Muscle of arm (tissue), 12 donors: ENCODE measurements around the gene MYL2. TPM values are rescaled to one million over a fixed set of nuclear protein-coding genes. Genes with fewer than 3 reads are reported as not detected.

Experiments used
- polyA plus RNA-seq, 12 donors: library from polyadenylated mRNA; unstranded; fragments of 120-200 nt; gene quantifications; one replicate each; pipeline ENCODE4 v1.2.1, GENCODE V29; 2013; ENCODE audit not compliant: insufficient read length in 12 of 12

The MYL2 gene
- polyA plus RNA-seq, 12 donors, result 418 to 1,410 (median 1,244) TPM; not detected in 1

Other genes with a start within 250 kb of the MYL2 start
- 10 to 100 TPM in 2 of 12 donors, 1 to 10 TPM in 9, not detected in 1; 4.1 to 19.0 (median 5.3) TPM for gene HVCN1, start 231.5 kb downstream of the MYL2 start, polyA plus RNA-seq
- gene PPP1CC, start 177.7 kb downstream of the MYL2 start, polyA plus RNA-seq, result 100 to 1,000 TPM in 11 of 12 donors, not detected in 1; 107 to 186 (median 134) TPM
- gene CCDC63, start 73.6 kb downstream of the MYL2 start, polyA plus RNA-seq, result under 1 TPM in 3 of 12 donors, not detected in 9; 0.11 to 0.19 (median 0.11) TPM
- gene CUX2, start 113.6 kb upstream of the MYL2 start, polyA plus RNA-seq, result 1 to 10 TPM in 3 of 12 donors, under 1 TPM in 7, not detected in 2; 0.43 to 1.3 (median 0.80) TPM